ENCODE measurements around the gene COX19. TPM values are rescaled to one million over a fixed set of nuclear protein-coding genes. Genes with fewer than 3 reads are reported as not detected.
"Not testable (repeated sequence)": the region's sequence is repeated elsewhere in the genome, so short reads cannot be mapped to it uniquely, and the experiment has no call there.

Gene COX19
- total RNA-seq, 1 experiment from 2014 or later = 9.6 TPM

- no peak for DNase-seq (ENCODE audit: low read depth)
Observed at GRCh38 chr7:946256-946996, 28.9 kb downstream of the COX19 start.

GRCh38 chr7:945556-946255, 29.6 kb downstream of the COX19 start:
- no peak for DNase-seq (ENCODE audit: low read depth)

- DNase-seq (ENCODE audit: low read depth) = no peak
Observed at GRCh38 chr7:945147-945555, 30.2 kb downstream of the COX19 start.

GRCh38 chr7:944744-945143, 30.6 kb downstream of the COX19 start:
- no peak for DNase-seq (ENCODE audit: low read depth)

- not testable (repeated sequence) for DNase-seq (ENCODE audit: low read depth)
Observed at GRCh38 chr7:943793-944192, 31.6 kb downstream of the COX19 start.

GRCh38 chr7:940599-941408, 34.5 kb downstream of the COX19 start:
- DNase-seq (ENCODE audit: low read depth) = no peak

GRCh38 chr7:939843-940242, 35.5 kb downstream of the COX19 start:
- no peak for DNase-seq (ENCODE audit: low read depth)

- no peak for DNase-seq (ENCODE audit: low read depth)
Observed at GRCh38 chr7:938546-939185, 36.7 kb downstream of the COX19 start.

GRCh38 chr7:937856-938484, 37.4 kb downstream of the COX19 start:
- DNase-seq (ENCODE audit: low read depth) = no peak

- DNase-seq (ENCODE audit: low read depth) = peak; percentile 79
Observed at GRCh38 chr7:936386-937054, 38.8 kb downstream of the COX19 start.

- no peak for DNase-seq (ENCODE audit: low read depth)
Observed at GRCh38 chr7:935874-936385, 39.4 kb downstream of the COX19 start.

- no peak for DNase-seq (ENCODE audit: low read depth)
Observed at GRCh38 chr7:935164-935873, 40.0 kb downstream of the COX19 start.

- no peak for DNase-seq (ENCODE audit: low read depth)
Observed at GRCh38 chr7:934469-935163, 40.7 kb downstream of the COX19 start.

GRCh38 chr7:932651-932975, 42.7 kb downstream of the COX19 start:
- DNase-seq (ENCODE audit: low read depth) = no peak

GRCh38 chr7:931871-932650, 43.3 kb downstream of the COX19 start:
- no peak for DNase-seq (ENCODE audit: low read depth)

- DNase-seq (ENCODE audit: low read depth) = no peak
Observed at GRCh38 chr7:930975-931758, 44.2 kb downstream of the COX19 start.

GRCh38 chr7:929311-929711, 46.0 kb downstream of the COX19 start:
- DNase-seq (ENCODE audit: low read depth) = no peak
